Smooth muscle cell (in vitro differentiated cells): ENCODE results near the gene IL20. TPM values are rescaled to one million over a fixed set of nuclear protein-coding genes. Genes with fewer than 3 reads are reported as not detected.

Experiments used
- DNase-seq: peaks from one replicate; lab custom pipeline; 2025; ENCODE audit not compliant: unreplicated experiment; lab: John Stamatoyannopoulos, UW
- H2AFZ ChIP-seq: fragments of 200-600 bp; sonication (generic); 2 replicates; pipeline ENCODE4 v1.6.0; 2016; ENCODE audit warnings: antibody characterized with exemption, low read depth, mild to moderate bottlenecking
- H3F3A ChIP-seq: fragments of 200-600 bp; sonication (generic); 2 replicates; pipeline ENCODE4 v1.6.0; 2017; ENCODE audit warnings: antibody characterized with exemption, low read depth
- H3K27ac ChIP-seq: fragments of 200-600 bp; sonication (generic); 2 replicates; pipeline ENCODE4 v1.5.1; 2016; ENCODE audit warnings: low read depth, mild to moderate bottlenecking
- H3K27me3 ChIP-seq: fragments of 200-600 bp; sonication (generic); 2 replicates; pipeline ENCODE4 v1.6.1; 2016; ENCODE audit warnings: low read depth, mild to moderate bottlenecking
- H3K36me3 ChIP-seq: fragments of 200-600 bp; sonication (generic); 2 replicates; pipeline ENCODE4 v1.5.1; 2016; ENCODE audit warnings: low read depth
- H3K4me1 ChIP-seq: fragments of 200-600 bp; sonication (generic); 2 replicates; pipeline ENCODE4 v1.5.1; 2016; ENCODE audit warnings: low read depth
- H3K4me2 ChIP-seq: fragments of 200-600 bp; sonication (generic); 2 replicates; pipeline ENCODE4 v1.6.0; 2016; ENCODE audit warnings: mild to moderate bottlenecking
- H3K4me3 ChIP-seq: fragments of 200-600 bp; sonication (generic); 2 replicates; pipeline ENCODE4 v1.5.1; 2016; ENCODE audit warnings: mild to moderate bottlenecking
- H3K79me2 ChIP-seq: fragments of 200-600 bp; sonication (generic); 2 replicates; pipeline ENCODE4 v1.6.0; 2016; ENCODE audit warnings: low read depth, mild to moderate bottlenecking
- H3K9ac ChIP-seq: fragments of 200-600 bp; sonication (generic); 2 replicates; pipeline ENCODE4 v1.6.0; 2016; ENCODE audit warnings: low read depth
- H3K9me3 ChIP-seq: fragments of 200-600 bp; sonication (generic); replicated peaks from 2 replicates; pipeline ENCODE4 v1.5.1; 2016; ENCODE audit warnings: low read depth
- H4K20me1 ChIP-seq: fragments of 200-600 bp; sonication (generic); 2 replicates; pipeline ENCODE4 v1.6.0; 2016; ENCODE audit warnings: low read depth
- CTCF ChIP-seq: fragments of 200-600 bp; sonication (generic); IDR thresholded peaks from 2 replicates; pipeline ENCODE4 v1.5.1; 2017; ENCODE audit warnings: borderline replicate concordance, mild to moderate bottlenecking, antibody characterized with exemption; ENCODE audit not compliant: insufficient read depth, poor library complexity, severe bottlenecking
- WGBS: methylation state at CpG from one replicate; pipeline ENCODE4 v1.1.7; 2016; ENCODE audit warnings: low lambda C conversion rate; 5-methylcytosine and 5-hydroxymethylcytosine counted together
- polyA plus RNA-seq: library from polyadenylated mRNA; unstranded; fragments of >200 nt; fragmentation: Nextera tagmentation; extraction: Ambion mirVana; gene quantifications from 2 replicates; pipeline ENCODE4 v1.2.1, GENCODE V29; 2016
- total RNA-seq: library from RNA; depleted of rRNA; stranded (reverse); fragments of >200 nt; gene quantifications from 2 replicates; pipeline ENCODE4 v1.2.3, GENCODE V29; 2014

The IL20 gene
- total and polyA plus RNA-seq, 2 experiments from 2014 or later, result not detected

DNA sequence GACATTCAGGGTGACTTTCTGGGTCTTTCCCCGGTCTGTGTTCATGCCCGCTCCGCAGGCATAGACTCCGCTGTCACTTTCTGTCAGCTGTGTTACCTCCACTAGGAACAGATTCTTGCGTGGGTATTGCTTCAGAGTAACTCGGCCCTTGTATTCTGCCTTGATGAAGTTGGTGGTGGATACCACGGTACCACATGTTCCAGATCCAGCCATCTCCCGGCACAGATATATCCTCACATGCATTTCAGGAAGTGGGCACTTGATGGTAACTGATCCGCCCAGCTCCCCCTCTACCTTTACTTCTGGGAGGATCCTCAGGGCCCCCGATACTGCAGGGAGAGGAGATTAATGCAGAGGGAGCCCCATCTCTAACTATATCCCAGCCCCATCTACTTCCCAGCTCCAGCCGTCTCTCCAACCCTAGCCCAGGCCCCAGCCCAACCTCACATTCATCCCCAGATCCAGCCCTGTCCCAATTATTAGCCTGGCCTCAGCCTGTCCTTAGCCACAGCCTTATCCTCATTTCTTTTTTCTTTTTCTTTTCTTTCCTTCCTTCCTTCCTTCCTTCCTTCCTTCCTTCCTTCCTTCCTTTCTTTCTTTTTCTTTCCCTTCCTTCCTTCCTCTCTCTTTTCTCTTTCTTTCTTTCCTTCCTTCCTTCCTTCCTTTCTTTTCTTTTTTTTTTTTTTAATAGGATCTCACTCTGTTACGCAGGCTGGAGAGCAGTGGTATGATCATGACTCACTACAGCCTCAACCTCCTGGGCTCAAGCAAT, 48.5 kb downstream of the IL20 start:
- Histone ChIP-seq H3K4me2 (no peak overlapping the region), H3K27ac (no peak overlapping the region), H4K20me1 (no peaks in the 10 kb centered on the region), H3K9me3 (no peaks in the 10 kb centered on the region), H3K4me1 (no peaks in the 10 kb centered on the region), H3K4me3 (no peak overlapping the region), H3K36me3 (no peaks in the 10 kb centered on the region), H3K9ac (no peak overlapping the region), H3K27me3 (peaks cover 67% of the 10 kb centered on the region), H2AFZ (no peak overlapping the region), H3K79me2 (no peaks in the 10 kb centered on the region), H3F3A (no peaks in the 10 kb centered on the region)
- TF ChIP-seq CTCF, result no peak
- DNase-seq, result no peak
- 87% methylated on average over 12 of the region's 12 CpGs for WGBS

GRCh38 chr1:206915030-206915735, 49.8 kb downstream of the IL20 start:
- Histone ChIP-seq H3K4me3 (no peak overlapping the region), H3K79me2 (no peaks in the 10 kb centered on the region), H3K9me3 (no peaks in the 10 kb centered on the region), H3K9ac (no peak overlapping the region), H3K36me3 (no peaks in the 10 kb centered on the region), H3K4me2 (no peak overlapping the region), H3F3A (no peaks in the 10 kb centered on the region), H2AFZ (no peak overlapping the region), H3K4me1 (no peaks in the 10 kb centered on the region), H3K27me3 (peaks cover 55% of the 10 kb centered on the region), H4K20me1 (no peaks in the 10 kb centered on the region), H3K27ac (no peak overlapping the region)
- WGBS, result 85% methylated on average over 15 of the region's 15 CpGs
- TF ChIP-seq CTCF, result no peak
- DNase-seq, result no peak

DNA sequence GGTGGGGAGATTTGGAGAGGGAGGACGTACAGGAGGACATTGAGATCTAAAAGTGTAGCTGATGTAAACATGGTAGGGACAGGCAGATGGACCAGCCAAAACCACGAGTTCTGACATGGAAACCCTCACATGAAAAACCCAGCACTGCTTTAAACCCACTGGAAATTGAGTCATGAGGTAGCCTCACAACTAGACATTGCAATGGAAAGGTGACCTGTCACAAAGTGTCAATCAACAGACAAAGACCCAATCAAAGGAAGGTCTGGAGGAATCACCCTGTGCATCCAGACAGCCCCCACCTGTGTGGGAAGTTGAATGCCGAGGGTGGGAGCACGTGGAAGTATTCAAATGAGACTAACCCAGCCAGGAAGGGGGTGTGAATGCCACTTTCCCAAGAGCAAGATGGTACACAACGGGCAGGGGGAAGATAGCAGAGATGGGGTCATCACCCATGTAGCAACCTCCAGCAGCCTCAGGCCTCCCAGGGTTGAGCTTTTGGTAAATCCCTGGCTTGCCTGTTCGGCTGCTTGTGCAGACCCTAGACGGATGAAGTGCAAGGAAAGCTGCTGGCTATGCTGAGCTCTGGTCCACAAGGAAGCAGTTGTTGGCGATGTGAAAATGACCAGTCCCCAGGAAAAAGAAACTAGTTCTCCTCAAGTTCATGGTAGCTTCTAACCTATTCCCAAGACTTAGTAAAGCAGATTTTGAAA, 50.7 kb downstream of the IL20 start:
- Histone ChIP-seq H3K9ac (no peak overlapping the region), H3K27me3 (peaks cover 51% of the 10 kb centered on the region), H3K79me2 (no peaks in the 10 kb centered on the region), H3K4me1 (no peaks in the 10 kb centered on the region), H3K27ac (no peak overlapping the region), H2AFZ (no peak overlapping the region), H3F3A (no peaks in the 10 kb centered on the region), H3K4me2 (no peak overlapping the region), H3K4me3 (no peak overlapping the region), H3K36me3 (no peaks in the 10 kb centered on the region), H3K9me3 (no peaks in the 10 kb centered on the region), H4K20me1 (no peaks in the 10 kb centered on the region)
- 85% methylated on average over 8 of the region's 8 CpGs for WGBS
- TF ChIP-seq CTCF, result no peak
- DNase-seq, result no peak
